Stimulated activated CD4-positive, alpha-beta T cell treated with anti-CD3 and anti-CD28 coated beads, Interleukin-1b, Interleukin-23, amount 100 ng/mL, for 24 hours (primary cell): ENCODE measurements around the gene MYL12B.
"Not testable (repeated sequence)": the region's sequence is repeated elsewhere in the genome, so short reads cannot be mapped to it uniquely, and the experiment has no call there.

ENCODE experiments used
- DNase-seq, 4 experiments: peaks; one replicate each; pipeline ENCODE4 v3.0.0-alpha.2; 2020; ENCODE audit warnings: low read depth in 4 of 4, low spot score in 1 of 4

MYL12B gene

DNA sequence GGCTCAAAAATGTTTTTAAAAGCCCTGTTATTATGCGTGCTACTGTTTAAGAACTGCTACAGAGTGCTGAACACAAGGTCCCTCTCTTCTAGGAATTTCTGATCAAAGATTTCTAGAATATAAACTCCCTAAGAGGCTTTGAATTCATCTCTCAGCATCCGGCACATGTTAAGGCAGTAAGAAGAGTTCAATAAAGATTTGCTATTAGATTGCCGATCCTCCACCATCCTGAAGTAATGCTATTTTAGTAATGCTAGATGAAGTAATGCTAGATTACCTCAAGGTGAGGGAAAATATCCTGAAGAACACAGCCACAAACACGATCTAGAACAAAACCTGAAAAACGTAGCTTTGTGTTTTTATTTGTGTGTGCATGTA, 949 bp upstream of the MYL12B start:
- DNase-seq: no peak

- DNase-seq: no peak
Observed at GRCh38 chr18:3262234-3263131, 550 bp downstream of the MYL12B start.

DNA sequence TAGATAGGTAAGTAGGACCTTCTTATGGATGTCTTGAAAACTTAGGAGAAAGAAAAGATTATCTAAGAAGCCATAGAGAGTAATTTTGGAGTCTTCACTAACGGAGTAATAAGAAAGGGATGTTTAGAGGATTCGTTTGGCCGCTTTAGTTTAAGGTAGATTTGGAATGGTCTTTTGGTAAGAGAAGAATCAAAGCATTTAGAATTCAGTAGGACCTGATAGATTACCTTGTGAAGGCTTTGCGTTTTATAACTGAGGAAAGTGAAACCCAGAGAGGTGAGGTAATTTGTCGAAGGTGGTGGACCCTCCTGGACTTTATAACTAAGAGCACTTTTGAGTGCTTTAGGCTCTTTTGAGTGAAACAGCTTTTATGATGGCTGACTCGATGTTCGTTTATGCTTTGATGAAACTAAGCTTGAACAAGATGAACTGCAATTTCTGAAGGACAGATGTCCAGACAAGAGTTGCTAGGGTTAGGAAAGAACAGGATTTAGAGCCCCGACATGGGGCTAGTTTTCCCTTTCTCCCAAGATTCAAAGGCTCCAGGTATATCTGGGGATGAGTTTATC, 1.3 kb downstream of the MYL12B start:
- no peak for DNase-seq

DNA sequence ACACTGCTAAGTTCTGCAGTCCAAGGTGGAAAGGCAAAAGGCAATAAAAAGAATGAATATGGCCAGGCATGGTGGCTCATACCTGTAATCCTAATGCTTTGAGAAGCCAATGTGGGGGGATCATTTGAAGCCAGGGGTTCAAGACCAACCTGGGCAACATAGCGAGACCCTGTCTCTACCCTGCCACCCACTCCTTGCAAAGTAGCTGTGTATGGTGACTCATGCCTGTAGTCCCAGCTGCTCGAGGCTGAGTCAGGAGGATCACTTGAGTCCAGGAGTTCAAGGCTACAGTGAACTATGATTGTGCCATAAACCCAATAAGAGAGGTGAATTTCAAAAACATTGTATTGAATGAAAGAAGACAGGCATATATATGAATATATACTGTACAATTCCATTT, 2.4 kb downstream of the MYL12B start:
- no peak for DNase-seq

GRCh38 chr18:3265564-3266033, 3.7 kb downstream of the MYL12B start:
- DNase-seq: no peak

DNA sequence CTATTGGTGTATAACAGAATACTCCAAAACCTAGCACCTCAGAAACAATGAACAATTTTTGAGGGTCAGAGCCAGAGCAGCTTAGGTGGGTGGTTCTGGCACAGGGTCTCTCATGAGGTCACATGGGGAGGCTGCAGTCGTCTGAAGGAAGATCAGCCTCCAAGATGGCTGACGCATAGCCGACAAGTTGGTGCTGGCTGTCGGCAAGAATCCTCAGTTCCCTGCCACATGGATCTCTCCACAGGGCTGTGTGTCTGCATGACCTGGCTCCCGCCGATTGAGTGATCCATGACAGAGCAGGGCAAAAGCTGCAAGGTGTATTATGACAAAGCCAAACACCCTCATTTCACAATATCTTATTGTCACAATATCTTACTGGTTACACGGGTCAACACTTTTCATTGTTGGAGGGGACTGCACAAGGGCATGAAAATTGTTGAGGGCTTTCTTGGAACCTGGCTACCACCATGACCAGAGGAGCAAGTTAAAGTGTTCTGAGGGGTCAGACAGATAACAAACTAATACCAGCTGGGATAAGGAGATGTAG, 4.2 kb downstream of the MYL12B start:
- DNase-seq: no peak

- no peak for DNase-seq
Observed at GRCh38 chr18:3268306-3268705, 6.4 kb downstream of the MYL12B start.

DNA sequence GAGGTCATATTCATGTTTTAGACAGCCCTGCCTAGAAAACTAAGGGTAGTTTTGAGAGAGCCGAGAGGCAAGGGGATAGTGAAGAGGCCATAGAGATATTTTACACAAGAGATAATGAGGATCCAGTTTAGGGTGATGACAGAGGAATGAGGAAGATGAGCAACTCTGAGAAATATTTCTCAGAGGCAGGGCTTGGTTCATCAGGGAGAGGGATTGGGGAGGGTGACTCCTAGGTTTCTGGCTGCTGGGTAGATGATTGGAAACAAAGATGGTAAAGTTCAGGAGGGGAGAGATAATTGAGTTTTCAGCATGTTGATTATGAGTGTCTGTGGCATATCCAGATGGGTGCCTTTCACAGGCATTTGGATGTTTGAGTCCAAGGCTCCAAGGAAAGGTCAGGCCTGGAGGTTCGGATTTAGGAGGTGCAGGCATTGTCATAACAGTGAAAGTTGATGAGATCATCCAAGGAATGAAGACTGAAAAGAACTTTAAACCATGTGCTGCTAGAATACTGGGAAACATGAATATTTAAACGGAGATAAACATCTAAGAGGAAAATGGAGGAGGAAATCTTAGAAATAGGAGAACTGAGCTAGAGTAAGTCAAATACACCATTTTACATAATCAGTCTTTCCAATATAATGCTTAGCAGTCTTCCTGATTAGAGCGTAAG, 7.4 kb downstream of the MYL12B start:
- DNase-seq: no peak

DNA sequence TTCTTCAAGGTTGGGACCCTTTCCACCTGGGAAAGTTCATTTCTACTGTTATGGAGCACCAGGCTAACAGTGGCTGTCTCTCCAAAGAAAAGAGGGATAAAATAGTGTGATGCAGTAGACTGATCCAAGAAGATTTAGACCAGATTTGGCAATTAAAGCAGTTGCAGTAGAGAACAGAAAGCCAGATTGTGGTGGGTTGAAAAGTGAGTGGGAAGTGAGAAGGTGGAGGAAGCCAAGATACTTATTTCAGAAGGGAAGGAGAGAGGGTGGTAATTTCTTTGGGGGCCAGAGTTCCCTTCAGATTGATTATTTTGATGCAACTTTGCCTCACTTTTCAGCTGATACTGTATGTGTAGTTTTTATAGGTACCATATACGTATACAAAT, 8.0 kb downstream of the MYL12B start:
- no peak for DNase-seq

DNA sequence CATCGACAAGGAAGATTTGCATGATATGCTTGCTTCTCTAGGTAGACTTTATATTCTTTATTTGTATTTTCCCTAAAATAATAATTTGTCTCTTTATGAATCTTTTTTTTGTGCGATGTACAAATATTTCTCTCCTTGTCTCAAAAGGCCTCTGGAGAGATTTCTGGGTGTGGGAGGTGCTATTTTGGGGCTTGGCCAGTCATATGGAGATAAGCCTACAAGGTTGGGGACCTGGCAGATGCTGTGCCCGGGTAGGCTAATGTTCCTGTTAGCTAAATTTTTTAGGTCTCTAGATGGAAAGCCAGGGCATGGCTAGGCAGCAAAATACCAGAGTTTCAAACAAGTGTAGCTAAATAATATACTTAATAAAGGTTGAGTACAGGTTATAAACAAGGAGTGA, 11.1 kb downstream of the MYL12B start:
- DNase-seq: no peak

GRCh38 chr18:3277643-3278213, 15.8 kb downstream of the MYL12B start:
- not testable (repeated sequence) for DNase-seq

GRCh38 chr18:3279201-3280185, 17.6 kb downstream of the MYL12B start:
- no peak for DNase-seq

DNA sequence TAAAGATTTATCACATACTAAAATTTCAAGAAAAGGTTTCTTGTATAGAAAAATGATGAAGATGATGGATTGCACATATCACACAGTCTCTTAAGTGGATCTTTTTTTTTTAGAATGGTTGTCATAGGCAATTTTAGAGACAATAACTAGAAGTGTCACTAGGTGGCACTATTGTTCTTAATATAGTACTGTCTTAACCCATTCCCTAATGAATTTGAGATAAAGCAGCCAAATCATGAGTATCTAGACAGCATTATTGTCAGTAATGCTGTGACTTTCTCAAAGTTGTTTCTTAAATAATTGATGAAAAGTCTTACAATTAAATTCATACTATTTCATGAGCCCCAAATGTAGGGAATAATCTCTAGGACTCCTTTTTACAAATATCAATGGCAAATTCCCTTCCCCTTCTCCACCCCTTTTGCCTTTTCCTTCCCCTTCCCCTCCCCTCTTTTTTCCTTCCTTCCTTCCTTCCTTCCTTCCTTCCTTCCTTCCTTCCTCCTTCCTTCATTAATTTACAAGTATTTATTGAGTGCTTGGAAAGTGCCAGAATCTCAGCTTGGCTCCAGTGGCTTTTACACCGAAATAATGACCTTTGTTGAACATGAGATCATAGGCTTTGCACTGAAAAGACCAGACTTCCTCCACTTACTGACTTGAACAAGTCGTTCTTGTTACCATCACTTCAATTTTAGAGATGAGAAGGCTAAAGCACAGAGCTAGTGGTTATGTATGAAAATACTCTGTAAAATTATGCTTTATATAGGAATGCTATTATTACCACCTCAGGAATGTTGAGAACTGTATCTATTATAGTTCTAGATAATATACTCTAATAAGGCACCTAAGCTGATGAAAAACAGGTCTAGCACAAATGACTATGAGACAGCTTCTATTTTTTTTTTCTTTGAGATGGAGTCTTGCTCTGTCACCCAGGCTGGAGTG, 19.8 kb downstream of the MYL12B start:
- no peak for DNase-seq

DNA sequence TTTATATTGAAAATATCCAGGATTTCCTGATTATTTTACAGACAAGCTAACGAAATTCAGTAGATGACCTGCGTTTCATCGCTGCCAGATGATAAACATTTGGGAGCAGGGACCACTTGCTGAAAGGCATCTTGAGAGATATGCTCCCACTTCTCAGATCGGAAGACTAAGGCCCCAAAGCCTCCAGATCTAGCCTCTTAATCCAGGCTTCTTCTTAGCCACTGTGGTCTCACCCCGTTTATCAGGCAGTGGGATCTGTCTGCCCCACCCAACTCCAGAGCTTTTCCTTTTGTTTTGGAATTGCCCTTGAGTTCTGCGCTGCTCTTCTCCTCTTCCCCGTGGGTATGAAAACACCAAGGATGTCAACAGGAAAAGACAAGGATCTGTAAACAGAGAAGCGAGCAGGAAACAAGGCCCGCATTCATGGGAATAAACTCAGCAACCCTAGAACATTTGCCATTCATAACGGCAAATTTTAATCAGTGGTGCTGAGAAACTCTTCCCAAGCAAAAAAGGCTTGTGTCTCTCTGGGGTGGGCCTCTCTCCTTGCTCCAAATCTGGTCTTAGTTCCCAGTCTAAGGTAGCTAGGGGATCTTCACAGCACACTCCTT, 21.4 kb downstream of the MYL12B start:
- no peak for DNase-seq

DNA sequence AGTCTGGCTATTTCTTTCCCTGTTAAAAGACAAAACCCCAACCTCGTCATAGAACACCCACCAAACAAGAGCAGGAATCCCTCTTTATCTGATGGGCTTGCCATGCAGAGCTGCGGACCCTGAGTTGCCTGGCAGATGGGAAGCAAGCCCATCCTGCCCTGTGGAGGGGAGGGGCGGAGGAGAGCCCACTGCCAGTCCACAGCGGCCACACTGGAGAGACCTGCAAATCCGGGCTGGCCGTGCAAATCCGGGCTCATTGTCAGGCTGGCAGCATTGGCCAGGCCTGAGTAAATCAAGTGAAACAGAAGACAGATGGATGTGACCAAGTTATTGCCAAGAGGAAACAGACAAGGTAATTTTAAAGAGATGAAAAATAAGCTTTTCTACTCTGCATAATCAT, 22.0 kb downstream of the MYL12B start:
- no peak for DNase-seq

DNA sequence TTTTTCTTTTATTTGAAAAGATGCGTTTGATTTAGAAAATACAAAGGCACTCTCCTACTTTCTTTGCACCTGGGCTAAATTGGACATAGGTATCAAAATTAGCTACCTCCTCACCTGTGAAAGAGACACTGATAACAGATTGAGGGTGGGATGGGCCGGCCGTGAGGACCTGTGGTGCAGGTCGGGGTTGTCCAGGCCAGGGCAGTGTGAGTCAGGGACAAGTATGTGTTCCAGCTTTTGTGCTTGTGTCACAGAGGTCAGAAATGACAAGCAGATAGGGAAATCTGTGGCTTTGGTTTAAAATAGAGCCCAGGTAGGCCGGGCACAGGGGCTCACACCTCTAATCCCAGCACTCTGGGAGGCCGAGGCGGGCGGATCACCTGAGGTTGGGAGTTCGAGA, 22.6 kb downstream of the MYL12B start:
- DNase-seq: no peak

DNA sequence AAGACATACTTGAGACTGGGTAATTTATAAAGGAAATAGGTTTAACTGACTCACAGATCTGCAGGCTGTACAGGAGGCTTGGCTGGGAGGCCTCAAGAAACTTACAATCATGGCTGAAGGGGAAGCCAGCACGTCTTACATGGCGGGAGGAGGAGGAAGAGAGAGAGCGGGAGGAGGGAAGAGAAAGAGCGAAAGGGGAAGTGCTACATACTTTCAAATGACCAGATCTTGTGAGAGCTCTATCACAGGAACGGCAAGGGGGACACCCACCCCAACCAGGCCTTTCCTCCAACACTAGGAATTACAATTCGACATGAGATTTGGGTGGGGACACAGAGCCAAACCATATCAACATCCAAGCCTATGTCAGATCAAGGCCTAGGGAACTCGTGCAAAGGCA, 24.2 kb downstream of the MYL12B start:
- DNase-seq: no peak

DNA sequence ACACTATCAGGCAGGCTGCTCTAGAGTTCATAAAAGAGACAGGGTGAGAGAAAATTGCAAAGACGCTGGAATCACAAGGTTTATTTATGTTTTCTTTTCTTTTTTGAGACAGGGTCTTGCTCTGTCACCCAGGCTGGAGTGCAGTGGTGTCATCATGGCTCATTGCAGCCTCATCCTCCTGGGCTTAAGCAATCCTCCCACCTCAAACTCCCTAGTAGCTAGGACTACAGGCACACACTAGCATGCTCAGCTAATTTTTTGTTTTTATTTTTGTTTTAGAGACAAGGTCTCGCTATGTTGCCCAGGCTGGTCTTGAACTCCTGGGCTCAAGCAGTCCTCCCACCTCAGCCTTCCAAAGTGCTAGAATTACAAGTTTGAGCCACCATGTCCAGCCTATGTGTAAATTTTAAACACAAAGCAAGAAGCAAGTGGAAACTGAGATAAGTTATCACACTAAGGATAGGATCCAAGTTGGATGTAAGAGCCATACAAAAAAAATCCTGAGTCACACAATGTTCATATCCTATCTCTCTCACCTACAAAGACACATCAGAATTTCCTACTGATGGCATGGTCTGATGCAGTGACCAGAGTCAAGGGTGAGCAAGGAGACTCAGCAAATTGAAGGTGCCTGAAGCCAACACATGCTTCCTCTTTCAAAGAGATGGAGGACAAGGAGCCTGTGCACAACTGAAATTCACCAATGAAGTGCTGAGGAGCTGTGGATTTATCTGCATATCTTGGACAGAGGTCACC, 31.4 kb downstream of the MYL12B start:
- no peak for DNase-seq
